NOMO-1 treated with DMSO at 0.1 percent for 48 hours (cell line): ENCODE data around the gene ARFIP1.
A peak's percentile ranks its signal among the peaks of the same experiment; 100 is the strongest.
"Not testable (repeated sequence)": the region's sequence is repeated elsewhere in the genome, so short reads cannot be mapped to it uniquely, and the experiment has no call there.

Source experiments
- DNase-seq: peaks from one replicate; lab custom pipeline; 2025; ENCODE audit not compliant: unreplicated experiment; lab: John Stamatoyannopoulos, UW

The ARFIP1 gene

DNA sequence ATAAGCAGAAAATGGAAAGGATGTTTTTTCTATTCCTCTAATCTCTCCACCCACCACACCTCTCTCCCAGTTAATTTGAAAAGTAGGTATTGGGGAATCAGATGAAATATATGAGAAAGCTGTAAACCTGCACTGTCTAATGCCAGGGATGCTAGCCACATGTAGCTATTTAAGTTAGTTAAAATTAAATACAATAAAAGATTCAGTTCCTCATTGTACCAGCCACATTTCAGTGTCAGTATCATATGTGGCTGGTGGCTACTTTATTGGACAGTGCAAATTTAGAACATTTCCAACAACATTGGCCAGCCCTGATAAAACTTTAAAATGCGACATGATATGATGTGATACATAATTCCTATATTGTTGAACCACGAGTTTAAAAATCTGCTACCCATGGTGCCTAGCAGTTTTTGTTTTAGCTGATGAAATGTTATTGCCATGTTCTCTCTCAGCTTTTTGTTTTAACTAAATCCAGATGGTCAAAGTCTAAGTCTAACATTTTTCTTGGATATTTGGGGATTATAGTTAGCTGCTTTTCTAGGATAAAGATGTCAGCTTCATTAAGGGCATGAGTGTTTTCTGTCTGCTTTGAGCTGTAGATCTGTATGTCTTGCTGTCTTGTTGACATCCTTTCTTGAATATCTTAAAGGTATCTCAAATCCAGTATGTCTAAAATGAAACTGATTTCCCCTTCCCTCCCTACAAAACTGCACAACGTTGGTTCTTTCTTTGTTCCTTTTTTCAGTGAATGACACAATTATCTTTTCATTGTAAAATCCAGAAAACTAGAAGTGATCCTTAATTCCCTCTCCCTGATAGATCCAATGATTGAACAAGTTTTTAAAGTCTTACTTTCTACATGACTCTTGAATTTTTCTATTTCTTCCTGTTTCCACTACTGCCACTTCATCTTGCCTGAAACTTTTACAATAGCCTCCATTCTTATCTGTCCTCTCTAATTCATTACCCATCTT is 6.2 kb downstream of the ARFIP1 start:
- DNase-seq: peak; percentile 54

DNA sequence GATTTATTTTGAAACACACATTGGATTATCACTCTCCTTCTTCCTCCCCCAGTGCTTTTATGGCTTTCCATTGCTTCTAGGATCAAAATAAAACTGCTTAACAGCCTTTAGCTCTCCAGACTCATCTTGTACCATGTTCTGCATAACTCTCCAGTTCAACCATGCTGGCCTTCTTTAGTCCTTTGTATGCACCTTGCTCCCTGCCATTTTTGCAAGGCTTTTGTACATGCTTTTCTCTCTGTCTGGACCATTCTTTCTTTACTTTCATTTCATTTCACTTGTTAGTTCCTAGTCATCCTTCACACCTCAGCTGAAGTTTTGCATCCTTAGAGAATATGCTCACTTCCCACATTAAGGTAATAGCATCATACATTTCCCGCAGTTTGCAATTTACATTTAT is 6.9 kb downstream of the ARFIP1 start:
- DNase-seq: no peak

DNA sequence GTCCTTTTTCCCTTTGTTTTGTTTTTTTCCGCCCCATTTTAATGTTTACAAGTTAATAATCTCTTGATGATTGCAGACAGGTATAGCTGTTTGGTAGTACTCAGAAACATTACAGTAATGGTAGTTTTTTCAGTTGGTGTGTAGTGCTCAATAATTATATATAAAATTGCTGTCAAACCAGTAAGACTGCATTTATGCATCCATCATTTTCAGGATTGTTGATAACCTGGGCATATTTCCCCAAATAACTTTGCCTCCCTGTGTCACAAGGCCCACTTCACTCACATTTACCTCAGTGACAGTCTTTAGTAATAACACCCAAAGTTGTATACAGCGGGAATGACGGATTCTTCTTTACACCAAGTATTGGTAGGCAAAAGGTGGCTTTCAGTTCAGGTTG is 16.1 kb downstream of the ARFIP1 start:
- no peak for DNase-seq

GRCh38 chr4:152803541-152803940 is 23.8 kb downstream of the ARFIP1 start:
- DNase-seq: no peak

DNA sequence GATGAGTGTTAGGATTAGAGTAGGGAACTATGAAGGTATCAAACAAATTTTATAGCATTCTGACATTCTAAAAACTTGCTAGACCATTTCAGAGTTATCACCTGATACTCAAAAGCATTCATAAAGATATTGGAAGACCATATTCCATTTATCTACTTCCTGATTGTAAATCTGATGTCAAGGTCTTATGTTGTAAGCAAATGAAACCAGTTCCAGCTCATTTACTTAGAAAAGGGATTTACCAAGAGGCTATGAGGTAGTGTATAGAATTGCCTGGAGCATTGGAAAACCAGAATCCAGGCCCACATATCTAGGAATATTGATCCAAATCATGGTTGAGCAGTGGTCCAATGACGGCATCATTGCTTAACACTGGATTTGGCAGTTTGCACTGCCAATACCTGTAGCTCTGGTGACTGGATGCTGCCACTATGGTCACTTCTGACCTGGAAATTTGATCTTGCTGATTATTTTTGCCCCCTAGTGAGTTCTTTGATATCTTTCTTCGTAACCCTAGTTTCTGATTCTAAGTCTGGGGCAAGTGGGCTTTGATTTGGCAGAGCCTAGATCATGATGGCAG is 25.4 kb downstream of the ARFIP1 start:
- DNase-seq: no peak

DNA sequence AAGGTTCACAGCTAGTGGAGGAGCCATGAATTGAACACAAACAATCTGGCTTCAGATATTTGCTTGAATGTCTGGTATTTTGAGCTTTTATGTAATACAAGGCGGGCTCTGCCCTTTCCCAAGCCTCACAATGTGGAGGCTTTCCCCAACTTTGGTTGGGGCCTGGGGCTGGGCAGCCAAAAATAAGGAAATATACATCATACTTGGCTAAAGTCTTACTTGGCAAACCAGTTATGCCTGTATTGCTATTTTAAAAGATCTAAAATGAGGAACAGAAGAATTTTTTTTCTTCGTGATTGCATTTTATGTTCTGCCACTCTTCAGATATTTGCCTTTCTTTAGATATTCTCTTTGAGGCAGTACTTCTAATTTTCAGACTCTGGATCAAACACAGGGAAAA is 26.1 kb downstream of the ARFIP1 start:
- peak; percentile 53 for DNase-seq

DNA sequence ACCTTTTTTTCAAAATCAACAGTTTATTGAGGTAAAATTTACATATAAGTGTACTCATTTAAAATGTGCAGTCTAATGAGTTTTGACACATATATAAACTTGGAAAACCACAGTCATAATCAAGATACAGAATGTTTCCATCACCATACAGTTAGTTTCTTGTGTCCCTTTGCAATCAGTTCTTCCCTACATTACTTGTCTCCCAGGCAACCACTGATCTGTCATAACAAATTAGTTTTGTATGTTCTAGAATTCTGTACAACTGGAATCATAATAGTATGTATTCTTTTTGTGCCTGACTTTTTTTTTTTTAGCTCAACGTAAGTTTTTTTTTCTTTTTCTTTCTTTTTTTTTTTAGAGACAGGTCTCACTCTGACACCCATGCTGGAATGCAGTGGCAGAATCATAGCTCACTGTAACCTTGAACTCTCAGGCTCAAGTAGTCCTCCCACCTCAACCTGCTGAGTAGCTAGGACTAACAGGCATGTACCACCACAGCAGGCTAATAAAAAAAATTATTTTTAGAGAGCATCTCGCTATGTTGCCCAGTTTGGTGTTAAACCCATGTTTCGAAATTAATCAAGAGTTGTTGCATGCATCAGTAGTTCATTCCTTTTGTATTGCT is 26.9 kb downstream of the ARFIP1 start:
- DNase-seq: no peak

- DNase-seq: peak; percentile 6
Observed at GRCh38 chr4:152807294-152807829, 27.6 kb downstream of the ARFIP1 start.

DNA sequence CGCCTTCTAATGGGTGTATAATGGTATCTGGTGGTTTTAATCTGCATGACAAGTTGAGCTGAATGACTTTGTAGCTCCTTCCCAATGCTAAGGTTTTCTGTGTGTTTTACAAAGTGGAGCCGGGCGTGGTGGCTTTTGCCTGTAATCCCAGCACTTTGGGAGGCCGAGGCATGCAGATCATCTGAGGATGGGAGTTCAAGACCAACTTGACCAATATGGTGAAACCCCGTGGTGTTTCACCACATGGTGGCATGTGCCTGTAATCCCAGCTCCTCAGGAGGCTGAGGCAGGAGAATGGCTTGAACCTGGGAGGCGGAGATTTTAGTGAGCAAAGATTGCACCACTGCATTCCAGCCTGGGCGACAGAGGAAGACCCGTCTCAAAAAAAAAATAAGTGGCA is 28.9 kb downstream of the ARFIP1 start:
- DNase-seq: no peak

DNA sequence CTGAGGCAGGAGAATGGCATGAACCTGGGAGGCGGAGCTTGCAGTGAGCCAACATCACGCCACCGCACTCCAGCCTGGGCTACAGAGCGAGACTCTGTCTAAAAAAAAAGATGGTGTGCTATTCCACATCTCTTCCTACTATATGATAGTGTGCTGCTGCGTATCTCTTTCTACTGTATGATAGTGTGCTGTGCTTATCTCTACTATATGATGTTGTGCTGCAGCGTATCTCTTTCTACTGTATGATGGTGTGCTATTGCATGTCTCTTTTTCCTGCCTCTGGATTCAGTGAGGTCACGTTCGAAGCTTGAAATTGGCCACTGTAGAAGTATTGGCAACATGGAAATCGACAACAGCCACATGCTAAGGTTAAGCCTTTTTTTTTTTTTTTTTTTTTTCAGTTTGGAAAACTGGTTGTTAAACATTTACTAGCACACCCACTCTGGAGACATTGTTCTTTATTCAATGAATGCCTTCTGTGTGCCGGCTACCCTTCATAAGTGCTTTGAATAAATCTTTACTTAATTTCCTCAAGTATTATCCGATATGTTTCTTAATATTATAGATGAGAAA is 31.0 kb downstream of the ARFIP1 start:
- no peak for DNase-seq

- DNase-seq: no peak
Observed at GRCh38 chr4:152815078-152815477, 35.3 kb downstream of the ARFIP1 start.

- DNase-seq: peak; percentile 48
Observed at GRCh38 chr4:152817331-152817730, 37.6 kb downstream of the ARFIP1 start.

- DNase-seq: no peak
Observed at GRCh38 chr4:152819026-152819645, 39.4 kb downstream of the ARFIP1 start.

DNA sequence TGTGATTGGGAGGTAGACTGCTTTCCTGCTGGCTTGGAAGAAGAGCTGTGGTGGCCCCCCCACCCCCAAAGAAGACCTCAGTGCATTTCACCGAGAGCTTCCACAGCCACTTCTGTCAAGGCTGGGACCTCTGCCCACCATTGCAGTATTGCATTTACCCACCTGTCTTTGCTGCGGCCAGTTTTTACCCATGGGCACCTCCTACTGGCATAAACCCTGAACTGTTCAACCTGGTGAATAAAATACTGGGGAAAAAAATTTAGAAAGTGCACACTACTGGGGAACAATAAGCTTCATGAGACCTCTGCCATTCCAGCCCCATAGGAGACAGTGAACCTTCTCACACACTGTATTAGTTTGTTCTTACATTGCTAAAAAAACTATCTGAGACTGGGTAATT is 40.3 kb downstream of the ARFIP1 start:
- no peak for DNase-seq

GRCh38 chr4:152822323-152822722 is 42.6 kb downstream of the ARFIP1 start:
- DNase-seq: no peak

DNA sequence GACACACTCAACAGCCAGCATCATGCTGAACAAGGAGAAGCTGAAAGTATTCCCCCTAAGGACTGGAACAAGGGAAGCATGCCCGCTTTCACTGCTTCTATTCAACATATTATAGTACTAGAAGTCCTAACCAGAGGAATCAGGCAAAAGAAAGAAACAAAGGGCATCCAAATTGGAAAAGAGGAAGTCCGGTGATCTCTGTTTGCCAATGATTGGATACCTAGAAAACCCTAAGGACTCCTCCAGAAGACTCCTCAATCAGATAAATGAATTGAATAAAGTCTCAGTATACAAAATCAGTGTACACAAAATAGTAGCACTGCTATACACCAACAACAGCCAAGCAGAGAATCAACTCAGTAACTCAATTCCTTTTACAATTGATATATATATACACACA is 44.8 kb downstream of the ARFIP1 start:
- no peak for DNase-seq

- DNase-seq: no peak
Observed at GRCh38 chr4:152825336-152825735, 45.6 kb downstream of the ARFIP1 start.

DNA sequence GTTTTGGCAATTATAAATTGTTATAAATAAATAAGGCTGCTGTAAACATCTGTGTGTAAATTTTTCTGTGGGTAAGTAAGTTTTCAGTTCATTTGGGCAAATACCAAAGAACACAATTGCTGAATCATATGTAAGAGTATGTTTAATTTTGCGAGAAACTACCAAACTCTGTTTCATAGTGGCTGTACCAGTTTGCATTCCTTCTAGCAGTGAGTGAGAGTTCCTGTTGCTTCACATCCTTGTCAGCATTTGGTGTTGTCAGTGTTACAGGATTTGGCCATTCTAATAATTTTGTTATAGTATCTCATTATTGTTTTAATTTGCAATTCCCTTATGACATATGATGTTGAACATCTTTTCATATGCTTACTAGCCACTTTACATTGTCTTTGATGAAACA is 48.4 kb downstream of the ARFIP1 start:
- DNase-seq: no peak

GRCh38 chr4:152831416-152831815 is 51.7 kb downstream of the ARFIP1 start:
- DNase-seq: no peak

DNA sequence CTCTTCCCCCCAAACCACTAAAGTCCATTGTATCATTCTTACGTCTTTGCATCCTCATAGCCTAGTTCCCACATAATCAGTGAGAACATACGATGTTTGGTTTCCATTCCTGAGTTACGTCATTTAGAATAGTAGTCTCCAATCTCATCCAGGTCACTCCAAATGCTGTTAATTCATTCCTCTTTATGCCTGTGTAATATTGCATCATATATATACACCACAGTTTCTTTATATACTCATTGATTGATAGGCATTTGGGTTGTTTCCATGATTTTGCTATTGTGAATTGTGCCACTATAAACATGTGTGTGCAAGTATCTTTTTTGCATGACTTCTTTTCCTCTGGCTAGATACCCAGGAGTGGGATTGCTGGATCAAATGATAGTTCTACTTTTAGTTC is 57.2 kb downstream of the ARFIP1 start:
- no peak for DNase-seq

- not testable (repeated sequence) for DNase-seq
Observed at GRCh38 chr4:152839729-152840128, 60.0 kb downstream of the ARFIP1 start.
